ENCODE data around the gene AMD1. TPM values are rescaled to one million over a fixed set of nuclear protein-coding genes. Genes with fewer than 3 reads are reported as not detected.

Gene AMD1
- total and polyA plus RNA-seq, 10 of the 15 experiments (the other 5 are each of a cell fraction or from before 2014, with no cell fraction given), result 58.2 to 116 (median 79.3) TPM

DNA sequence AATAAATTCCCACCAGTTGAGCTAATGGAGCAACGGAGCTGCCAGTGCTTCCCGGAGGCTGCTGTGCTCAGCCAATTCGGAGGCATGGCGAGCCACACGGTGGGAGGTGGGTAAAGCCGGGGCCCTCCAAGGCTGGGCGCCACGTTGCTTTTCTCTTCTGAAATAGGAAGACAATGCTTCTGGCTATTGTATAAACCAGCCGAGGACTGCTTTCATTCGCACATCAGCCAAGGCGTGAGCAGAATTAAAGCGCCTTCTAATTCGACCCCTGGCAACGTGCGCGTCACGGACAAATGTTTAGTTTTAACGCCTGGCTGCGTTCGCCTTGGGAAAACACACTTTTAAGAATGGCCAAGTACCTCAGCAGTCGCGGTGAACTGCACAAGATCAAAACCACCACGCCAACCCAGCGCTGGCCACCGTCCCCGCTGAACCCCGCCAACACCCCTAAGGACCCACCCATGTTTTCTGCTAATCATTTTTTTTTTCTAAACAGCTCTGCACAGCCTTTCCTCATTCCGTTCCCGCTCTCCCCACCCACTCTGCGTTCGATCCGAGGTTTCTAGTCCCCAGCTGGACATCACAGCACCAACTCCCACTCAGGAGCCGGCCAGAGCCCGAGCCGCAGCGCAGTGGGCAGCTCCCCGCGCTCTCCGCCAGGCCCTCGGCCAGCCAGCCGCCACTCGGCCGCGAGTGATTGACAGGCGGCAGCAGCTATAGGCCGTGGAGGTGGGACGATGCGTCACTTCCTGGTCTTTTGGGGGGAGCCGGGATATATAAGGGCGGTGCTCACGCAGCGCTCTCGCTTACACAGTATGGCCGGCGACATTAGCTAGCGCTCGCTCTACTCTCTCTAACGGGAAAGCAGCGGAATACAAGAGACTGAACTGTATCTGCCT is at the start of gene AMD1 (continued):
- TF ChIP-seq, protein P1, sequence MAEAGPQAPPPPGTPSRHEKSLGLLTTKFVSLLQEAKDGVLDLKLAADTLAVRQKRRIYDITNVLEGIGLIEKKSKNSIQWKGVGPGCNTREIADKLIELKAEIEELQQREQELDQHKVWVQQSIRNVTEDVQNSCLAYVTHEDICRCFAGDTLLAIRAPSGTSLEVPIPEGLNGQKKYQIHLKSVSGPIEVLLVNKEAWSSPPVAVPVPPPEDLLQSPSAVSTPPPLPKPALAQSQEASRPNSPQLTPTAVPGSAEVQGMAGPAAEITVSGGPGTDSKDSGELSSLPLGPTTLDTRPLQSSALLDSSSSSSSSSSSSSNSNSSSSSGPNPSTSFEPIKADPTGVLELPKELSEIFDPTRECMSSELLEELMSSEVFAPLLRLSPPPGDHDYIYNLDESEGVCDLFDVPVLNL (IDR thresholded peaks at IDR 0.05; ENCODE audit: low read depth, low read length), result no peak
- TF ChIP-seq, protein P2, sequence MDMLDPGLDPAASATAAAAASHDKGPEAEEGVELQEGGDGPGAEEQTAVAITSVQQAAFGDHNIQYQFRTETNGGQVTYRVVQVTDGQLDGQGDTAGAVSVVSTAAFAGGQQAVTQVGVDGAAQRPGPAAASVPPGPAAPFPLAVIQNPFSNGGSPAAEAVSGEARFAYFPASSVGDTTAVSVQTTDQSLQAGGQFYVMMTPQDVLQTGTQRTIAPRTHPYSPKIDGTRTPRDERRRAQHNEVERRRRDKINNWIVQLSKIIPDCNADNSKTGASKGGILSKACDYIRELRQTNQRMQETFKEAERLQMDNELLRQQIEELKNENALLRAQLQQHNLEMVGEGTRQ (IDR thresholded peaks at IDR 0.05; ENCODE audit: borderline replicate concordance, low read depth, low read length), result no peak
- peak; percentile 75 for TF ChIP-seq MYC (IDR thresholded peaks at IDR 0.05; ENCODE audit: insufficient read depth, insufficient read length, insufficient replicate concordance, low read length, severe bottlenecking)
- TF ChIP-seq TBL1XR1 (IDR thresholded peaks at IDR 0.05; ENCODE audit: low read depth, low read length), result no peak
- TF ChIP-seq, protein P3, sequence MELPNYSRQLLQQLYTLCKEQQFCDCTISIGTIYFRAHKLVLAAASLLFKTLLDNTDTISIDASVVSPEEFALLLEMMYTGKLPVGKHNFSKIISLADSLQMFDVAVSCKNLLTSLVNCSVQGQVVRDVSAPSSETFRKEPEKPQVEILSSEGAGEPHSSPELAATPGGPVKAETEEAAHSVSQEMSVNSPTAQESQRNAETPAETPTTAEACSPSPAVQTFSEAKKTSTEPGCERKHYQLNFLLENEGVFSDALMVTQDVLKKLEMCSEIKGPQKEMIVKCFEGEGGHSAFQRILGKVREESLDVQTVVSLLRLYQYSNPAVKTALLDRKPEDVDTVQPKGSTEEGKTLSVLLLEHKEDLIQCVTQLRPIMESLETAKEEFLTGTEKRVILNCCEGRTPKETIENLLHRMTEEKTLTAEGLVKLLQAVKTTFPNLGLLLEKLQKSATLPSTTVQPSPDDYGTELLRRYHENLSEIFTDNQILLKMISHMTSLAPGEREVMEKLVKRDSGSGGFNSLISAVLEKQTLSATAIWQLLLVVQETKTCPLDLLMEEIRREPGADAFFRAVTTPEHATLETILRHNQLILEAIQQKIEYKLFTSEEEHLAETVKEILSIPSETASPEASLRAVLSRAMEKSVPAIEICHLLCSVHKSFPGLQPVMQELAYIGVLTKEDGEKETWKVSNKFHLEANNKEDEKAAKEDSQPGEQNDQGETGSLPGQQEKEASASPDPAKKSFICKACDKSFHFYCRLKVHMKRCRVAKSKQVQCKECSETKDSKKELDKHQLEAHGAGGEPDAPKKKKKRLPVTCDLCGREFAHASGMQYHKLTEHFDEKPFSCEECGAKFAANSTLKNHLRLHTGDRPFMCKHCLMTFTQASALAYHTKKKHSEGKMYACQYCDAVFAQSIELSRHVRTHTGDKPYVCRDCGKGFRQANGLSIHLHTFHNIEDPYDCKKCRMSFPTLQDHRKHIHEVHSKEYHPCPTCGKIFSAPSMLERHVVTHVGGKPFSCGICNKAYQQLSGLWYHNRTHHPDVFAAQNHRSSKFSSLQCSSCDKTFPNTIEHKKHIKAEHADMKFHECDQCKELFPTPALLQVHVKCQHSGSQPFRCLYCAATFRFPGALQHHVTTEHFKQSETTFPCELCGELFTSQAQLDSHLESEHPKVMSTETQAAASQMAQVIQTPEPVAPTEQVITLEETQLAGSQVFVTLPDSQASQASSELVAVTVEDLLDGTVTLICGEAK (IDR thresholded peaks at IDR 0.05; ENCODE audit: borderline replicate concordance), result peak; percentile 77; the same call in 1 of the 2 replicates

All from GM12878 (cell line).